Fibroblast of skin of abdomen (primary cell): ENCODE measurements around the gene CCPG1.

Experiments
- DNase-seq: peaks from one replicate; pipeline ENCODE4 v3.0.0-alpha.2; 2013

Gene CCPG1

DNA sequence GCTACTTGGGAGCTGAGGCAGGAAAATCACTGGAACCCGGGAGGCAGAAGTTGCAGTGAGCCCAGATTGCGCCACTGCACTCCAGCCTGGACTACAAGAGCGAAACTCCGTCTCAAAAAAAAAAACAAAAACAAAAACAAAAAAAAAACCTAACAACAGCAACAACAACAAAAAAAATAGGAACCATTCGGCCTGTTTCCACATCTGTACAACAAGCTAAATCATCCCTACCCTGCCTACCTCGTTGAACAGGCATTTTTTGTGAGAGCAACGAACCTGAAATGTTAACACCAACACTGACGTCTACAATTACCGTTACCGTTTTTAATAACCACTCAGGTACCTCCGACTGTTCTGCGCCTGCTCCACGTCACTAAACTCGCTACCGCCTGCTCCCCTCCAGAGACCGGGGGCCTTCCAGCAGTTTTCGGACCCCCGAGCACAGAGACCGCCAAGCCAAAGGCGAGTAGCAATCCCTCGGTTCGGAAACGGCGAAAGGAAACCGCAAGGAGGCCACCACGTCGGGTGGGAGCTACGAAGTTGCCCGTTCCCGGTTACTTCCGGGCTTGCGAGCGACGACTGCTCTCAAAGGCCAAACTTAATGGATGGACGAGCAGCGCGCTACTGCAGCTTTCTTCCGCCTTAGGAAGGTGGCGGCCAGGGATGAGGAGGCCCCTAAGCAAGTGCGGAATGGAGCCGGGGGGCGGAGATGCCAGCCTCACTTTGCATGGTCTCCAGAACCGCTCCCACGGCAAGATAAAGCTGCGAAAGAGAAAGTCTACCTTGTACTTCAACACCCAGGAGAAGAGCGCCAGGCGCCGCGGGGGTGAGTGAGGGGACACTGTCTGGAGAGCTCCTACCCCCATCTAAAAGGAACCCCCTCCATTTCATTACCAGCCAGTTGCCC, 89.3 kb downstream of the CCPG1 start, which contains the start of the genes PIGB and PIGBOS1:
PIGB (plus strand) TSS at position 635 of the 907 bp plus-strand sequence; CDS start at position 664, 29 bp downstream.
PIGBOS1 (minus strand) TSS at position 536 of the 907 bp plus-strand sequence. CDS start 1,331 bp downstream, outside the sequence.
- DNase-seq, result peak; percentile 89
